ENCODE data around the gene GPRC5D. TPM values are rescaled to one million over a fixed set of nuclear protein-coding genes. Genes with fewer than 3 reads are reported as not detected.

GPRC5D gene
- total RNA-seq, 1 donor: not detected

DNA sequence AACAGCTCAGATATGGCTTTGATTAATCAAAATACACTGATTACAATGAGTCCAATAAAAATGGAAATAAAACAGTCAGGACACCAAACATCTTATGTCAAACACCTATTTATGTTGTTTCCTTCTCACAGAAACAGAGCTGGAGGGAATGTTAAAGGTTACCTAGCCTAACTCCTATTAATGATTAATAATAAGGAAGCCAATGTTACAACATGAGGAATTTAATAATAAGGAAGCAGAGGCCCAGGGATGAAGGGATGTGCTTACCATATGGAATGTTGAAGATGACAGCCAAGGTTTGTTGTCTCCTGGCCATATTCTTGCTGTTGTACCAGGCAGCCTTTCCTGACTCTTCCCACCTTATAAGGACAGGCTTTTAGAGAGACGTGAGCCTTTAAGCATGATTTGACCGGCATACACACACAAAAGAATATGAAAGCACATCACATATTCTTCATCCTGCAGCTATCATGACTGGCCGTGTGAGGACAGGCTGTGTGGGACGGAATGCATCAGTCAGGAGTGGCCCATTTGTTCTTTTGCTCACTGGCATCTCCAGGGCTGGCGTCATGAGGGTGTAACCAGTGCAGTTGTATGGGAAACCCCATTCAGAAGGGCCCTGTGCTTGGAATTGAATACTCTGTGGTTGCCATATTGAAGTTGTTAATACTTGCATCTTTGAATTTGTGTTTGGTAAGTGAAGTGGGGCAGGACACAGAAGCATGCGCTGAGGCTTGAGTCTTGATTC is 3.1 kb upstream of the GPRC5D start:
- no peak overlapping the region for H3K4me3 ChIP-seq (ENCODE audit: low read depth, low read length)
- no peak for DNase-seq (ENCODE audit: low read depth)
- TF ChIP-seq, protein P1, sequence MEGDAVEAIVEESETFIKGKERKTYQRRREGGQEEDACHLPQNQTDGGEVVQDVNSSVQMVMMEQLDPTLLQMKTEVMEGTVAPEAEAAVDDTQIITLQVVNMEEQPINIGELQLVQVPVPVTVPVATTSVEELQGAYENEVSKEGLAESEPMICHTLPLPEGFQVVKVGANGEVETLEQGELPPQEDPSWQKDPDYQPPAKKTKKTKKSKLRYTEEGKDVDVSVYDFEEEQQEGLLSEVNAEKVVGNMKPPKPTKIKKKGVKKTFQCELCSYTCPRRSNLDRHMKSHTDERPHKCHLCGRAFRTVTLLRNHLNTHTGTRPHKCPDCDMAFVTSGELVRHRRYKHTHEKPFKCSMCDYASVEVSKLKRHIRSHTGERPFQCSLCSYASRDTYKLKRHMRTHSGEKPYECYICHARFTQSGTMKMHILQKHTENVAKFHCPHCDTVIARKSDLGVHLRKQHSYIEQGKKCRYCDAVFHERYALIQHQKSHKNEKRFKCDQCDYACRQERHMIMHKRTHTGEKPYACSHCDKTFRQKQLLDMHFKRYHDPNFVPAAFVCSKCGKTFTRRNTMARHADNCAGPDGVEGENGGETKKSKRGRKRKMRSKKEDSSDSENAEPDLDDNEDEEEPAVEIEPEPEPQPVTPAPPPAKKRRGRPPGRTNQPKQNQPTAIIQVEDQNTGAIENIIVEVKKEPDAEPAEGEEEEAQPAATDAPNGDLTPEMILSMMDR (IDR thresholded peaks at IDR 0.05; ENCODE audit: insufficient read depth, low read depth, low read length): no peak

GRCh38 chr12:12954356-12954755 is 2.4 kb upstream of the GPRC5D start:
- TF ChIP-seq, protein P1 (IDR thresholded peaks at IDR 0.05; ENCODE audit: insufficient read depth, low read depth, low read length): no peak
- peak; percentile 30 for DNase-seq (ENCODE audit: low read depth)
- H3K4me3 ChIP-seq (ENCODE audit: low read depth, low read length): no peak overlapping the region

GRCh38 chr12:12951504-12951903 is 466 bp downstream of the GPRC5D start:
- DNase-seq (ENCODE audit: low read depth): no peak
- TF ChIP-seq, protein P1 (IDR thresholded peaks at IDR 0.05; ENCODE audit: insufficient read depth, low read depth, low read length): no peak
- no peak overlapping the region for H3K4me3 ChIP-seq (ENCODE audit: low read depth, low read length)

DNA sequence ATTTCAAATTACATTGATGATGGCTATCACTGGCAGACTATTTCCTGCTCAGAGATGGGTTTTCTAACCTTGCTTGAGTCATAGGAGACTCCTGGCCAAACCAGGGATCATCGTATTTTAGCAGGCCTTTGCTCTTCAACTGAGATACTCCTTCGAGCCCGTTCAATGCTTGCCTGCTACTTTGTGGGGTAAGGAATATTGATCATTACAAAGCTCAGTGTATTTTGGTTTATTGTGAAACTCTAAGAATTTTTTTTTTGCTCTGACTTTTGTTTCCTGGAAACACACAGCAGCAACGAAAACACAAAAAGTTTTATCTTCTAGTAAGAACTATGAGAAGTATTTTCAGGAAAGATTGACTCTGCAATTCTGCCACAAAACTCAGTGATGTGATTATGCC is 4.1 kb downstream of the GPRC5D start:
- TF ChIP-seq, protein P1 (IDR thresholded peaks at IDR 0.05; ENCODE audit: insufficient read depth, low read depth, low read length): no peak
- H3K4me3 ChIP-seq (ENCODE audit: low read depth, low read length): no peak overlapping the region
- no peak for DNase-seq (ENCODE audit: low read depth)

DNA sequence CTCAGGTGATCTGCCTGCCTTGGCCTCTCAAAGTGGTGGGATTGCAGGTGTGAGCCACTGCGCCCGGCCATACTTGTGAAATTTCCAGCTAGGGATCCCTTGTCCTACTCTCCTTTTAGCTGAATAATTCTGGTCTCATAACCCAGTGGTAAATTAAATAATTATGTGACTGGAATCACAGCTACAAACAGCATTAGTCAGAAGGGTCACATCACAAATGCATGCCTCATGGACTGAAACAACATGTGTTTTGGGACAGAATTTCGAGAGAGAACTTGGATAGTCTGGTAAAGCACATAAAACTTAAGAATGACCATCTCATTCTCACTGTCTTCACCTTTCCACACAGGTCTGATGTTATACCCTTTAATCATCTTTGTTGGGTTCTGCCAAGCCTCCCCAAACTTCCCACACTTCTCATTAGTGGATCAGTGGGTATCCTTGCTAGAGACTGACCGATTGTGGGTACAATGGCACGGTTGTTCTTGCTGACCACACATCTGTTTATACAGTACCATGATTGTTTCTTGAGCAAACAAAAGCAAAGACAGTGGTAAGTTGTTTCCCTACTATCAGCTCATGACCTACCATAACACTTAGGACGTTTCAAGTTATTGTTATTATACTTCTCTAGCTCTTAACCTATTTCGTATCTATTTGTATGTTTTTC is 5.1 kb downstream of the GPRC5D start:
- TF ChIP-seq, protein P1 (IDR thresholded peaks at IDR 0.05; ENCODE audit: insufficient read depth, low read depth, low read length): no peak
- DNase-seq (ENCODE audit: low read depth): no peak
- H3K4me3 ChIP-seq (ENCODE audit: low read depth, low read length): no peak overlapping the region

GRCh38 chr12:12945591-12945990 is 6.4 kb downstream of the GPRC5D start:
- DNase-seq (ENCODE audit: low read depth): no peak
- no peak overlapping the region for H3K4me3 ChIP-seq (ENCODE audit: low read depth, low read length)
- TF ChIP-seq, protein P1 (IDR thresholded peaks at IDR 0.05; ENCODE audit: insufficient read depth, low read depth, low read length): no peak
